HG03025 (cell line): ENCODE measurements around the gene RAB7B.

Experiments used
- ATAC-seq: cut with Tn5 transposase; IDR thresholded peaks from one replicate; pipeline ENCODE4 v1.9.1; 2021; ENCODE audit warnings: mild to moderate bottlenecking, moderate library complexity; ENCODE audit not compliant: unreplicated experiment, low FRiP score

Gene RAB7B

GRCh38 chr1:205951746-205952145 is 51.4 kb downstream of the RAB7B start:
- ATAC-seq = no peak

GRCh38 chr1:205950826-205951549 is 52.2 kb downstream of the RAB7B start:
- ATAC-seq = no peak

- no peak for ATAC-seq
Observed at GRCh38 chr1:205950280-205950679, 52.9 kb downstream of the RAB7B start.

GRCh38 chr1:205949753-205950152 is 53.4 kb downstream of the RAB7B start:
- no peak for ATAC-seq

GRCh38 chr1:205948886-205949285 is 54.3 kb downstream of the RAB7B start:
- no peak for ATAC-seq

- ATAC-seq = no peak
Observed at GRCh38 chr1:205948039-205948438, 55.2 kb downstream of the RAB7B start.

- ATAC-seq = no peak
Observed at GRCh38 chr1:205947024-205947423, 56.2 kb downstream of the RAB7B start.

GRCh38 chr1:205945069-205945468 is 58.1 kb downstream of the RAB7B start:
- no peak for ATAC-seq

GRCh38 chr1:205944525-205944924 is 58.7 kb downstream of the RAB7B start:
- ATAC-seq = no peak

- no peak for ATAC-seq
Observed at GRCh38 chr1:205943245-205943644, 60.0 kb downstream of the RAB7B start, which contains the start of gene SLC26A9. Gene SLC26A9 (minus strand): TSS chr1:205943456. CDS start chr1:205935820, 7,636 bp downstream.

- ATAC-seq = no peak
Observed at GRCh38 chr1:205942631-205943159, 60.5 kb downstream of the RAB7B start.

GRCh38 chr1:205940710-205941109 is 62.5 kb downstream of the RAB7B start:
- ATAC-seq = no peak

- no peak for ATAC-seq
Observed at GRCh38 chr1:205939690-205940330, 63.4 kb downstream of the RAB7B start.

GRCh38 chr1:205938682-205939081 is 64.5 kb downstream of the RAB7B start:
- ATAC-seq = no peak

- ATAC-seq = no peak
Observed at GRCh38 chr1:205936846-205937586, 66.2 kb downstream of the RAB7B start.

GRCh38 chr1:205936311-205936710 is 66.9 kb downstream of the RAB7B start:
- no peak for ATAC-seq

- no peak for ATAC-seq
Observed at GRCh38 chr1:205935869-205936268, 67.3 kb downstream of the RAB7B start.

GRCh38 chr1:205934788-205935187 is 68.4 kb downstream of the RAB7B start:
- ATAC-seq = no peak

GRCh38 chr1:205933671-205934618 is 69.2 kb downstream of the RAB7B start:
- no peak for ATAC-seq

- ATAC-seq = no peak
Observed at GRCh38 chr1:205932776-205933175, 70.4 kb downstream of the RAB7B start.
